Activated CD4-positive, alpha-beta memory T cell treated with anti-CD3 and anti-CD28 coated beads, Interleukin-2, amount 10 ng/mL, durations not matched to agents 7 days and 5 days (primary cell): Measurements from ENCODE around the gene FAM184A. TPM values are rescaled to one million over a fixed set of nuclear protein-coding genes. Genes with fewer than 3 reads are reported as not detected.

Source experiments
- CTCF ChIA-PET: fragments of 350-600 bp; sonication (Branson Sonifier 250); formaldehyde crosslinking; loops from one replicate; lab custom pipeline; 2021; ENCODE audit warnings: antibody characterized with exemption, inconsistent platforms; lab: Charles Lee
- POLR2A ChIA-PET: fragments of 350-600 bp; sonication (Branson Sonifier 250); formaldehyde crosslinking; loops from one replicate; lab custom pipeline; 2021; ENCODE audit warnings: antibody characterized with exemption; lab: Charles Lee
- DNase-seq: peaks from one replicate; pipeline ENCODE4 v3.0.0-alpha.2; 2020
- H3K27ac Mint-ChIP-seq: one replicate; pipeline ENCODE4 v1.8.0; 2021; ENCODE audit warnings: mild to moderate bottlenecking, mixed read lengths
- H3K27me3 Mint-ChIP-seq: one replicate; pipeline ENCODE4 v1.8.0; 2021; ENCODE audit warnings: mixed read lengths
- H3K36me3 Mint-ChIP-seq: one replicate; pipeline ENCODE4 v1.8.0; 2021; ENCODE audit warnings: low read depth, mixed read lengths
- H3K4me1 Mint-ChIP-seq: one replicate; pipeline ENCODE4 v1.8.0; 2021; ENCODE audit warnings: mixed read lengths
- H3K4me3 Mint-ChIP-seq: one replicate; pipeline ENCODE4 v1.8.0; 2021; ENCODE audit warnings: mild to moderate bottlenecking, mixed read lengths
- H3K9me3 Mint-ChIP-seq: one replicate; pipeline ENCODE4 v1.8.0; 2021; ENCODE audit warnings: mixed read lengths
- total RNA-seq, 2 experiments: library from RNA; stranded (reverse); gene quantifications; one replicate each; pipeline ENCODE4 v1.2.3, GENCODE V29; 2021

The FAM184A gene
- total RNA-seq, 2 experiments from 2014 or later: 5.4 to 5.9 TPM

- peaks cover 6% of the 10 kb centered on the region for H3K36me3 Mint-ChIP-seq
- peak overlapping the region; percentile 15 for H3K27ac Mint-ChIP-seq
- H3K4me3 Mint-ChIP-seq: peak overlapping the region; percentile 88
- POLR2A ChIA-PET: no interaction called here
- H3K9me3 Mint-ChIP-seq: peaks cover 17% of the 10 kb centered on the region
- no peak for DNase-seq
- peaks cover 10% of the 10 kb centered on the region for H3K27me3 Mint-ChIP-seq
- CTCF ChIA-PET: interaction anchor here (2.6 kb wide), 1 partner anchor 19 kb away, joined by 9 read pairs; no protein-coding TSS in a partner anchor
- peaks cover 33% of the 10 kb centered on the region for H3K4me1 Mint-ChIP-seq
These were observed 882 bp upstream of the FAM184A start for GRCh38 chr6:119079283-119079809.

DNA sequence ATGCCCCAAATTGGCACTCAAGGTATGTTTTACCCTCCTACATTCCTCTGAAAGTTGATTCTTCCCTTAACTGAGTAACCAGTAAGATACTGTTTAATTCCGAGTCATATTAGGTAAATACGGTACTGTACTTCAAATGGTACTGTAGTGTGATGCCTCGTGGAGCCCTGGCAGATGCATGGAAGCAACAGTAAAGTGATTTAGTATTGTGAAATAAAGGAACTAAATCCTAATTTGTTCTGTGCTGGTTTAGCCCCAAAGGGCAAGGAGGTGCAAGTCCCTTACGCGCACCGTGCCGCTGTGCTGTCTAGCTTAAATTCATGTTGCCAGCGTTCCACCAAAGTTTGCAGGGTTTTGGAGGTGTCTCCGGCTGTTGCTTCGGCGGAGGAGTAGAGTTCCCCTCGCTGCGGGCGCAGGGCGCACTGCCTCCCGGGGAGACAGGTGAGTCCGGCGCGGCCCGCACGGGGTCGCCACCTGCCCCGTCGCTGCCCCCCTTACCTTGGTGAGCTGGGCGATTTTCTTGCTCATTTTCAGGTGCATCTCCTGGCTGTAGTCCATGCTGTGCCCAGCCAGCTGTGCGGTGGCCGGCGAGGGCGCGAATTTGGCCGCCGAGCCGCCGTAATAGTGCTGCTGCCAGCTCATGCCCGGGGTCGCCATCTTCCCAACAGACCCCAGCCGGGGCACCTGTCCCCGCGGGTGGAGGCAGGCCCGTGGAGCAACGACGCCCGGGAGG lies 655 bp downstream of the FAM184A start:
- ChIA-PET CTCF (interaction anchor here (0.9 to 2.6 kb wide), 9 partner anchors 14 to 236 kb away, joined by 3 to 9 read pairs (median 4); no protein-coding TSS in a partner anchor), POLR2A (interaction anchor here (0.6 to 2.3 kb wide), 13 partner anchors 9 to 426 kb away, joined by 3 to 15 read pairs (median 3); partner anchors contain the start of genes ASF1A, CEP85L and MCM9)
- H3K9me3 Mint-ChIP-seq: peaks cover 6% of the 10 kb centered on the region

GRCh38 chr6:119077391-119077642 lies 1.1 kb downstream of the FAM184A start:
- Mint-ChIP-seq H3K27me3 (peaks cover 10% of the 10 kb centered on the region), H3K9me3 (peaks cover 4% of the 10 kb centered on the region), H3K27ac (peak overlapping the region; percentile 50), H3K4me3 (peak overlapping the region; percentile 70), H3K4me1 (peaks cover 41% of the 10 kb centered on the region), H3K36me3 (no peaks in the 10 kb centered on the region)
- CTCF ChIA-PET: interaction anchor here (1.0 to 2.6 kb wide), 6 partner anchors 13 to 186 kb away, joined by 3 to 9 read pairs (median 4); no protein-coding TSS in a partner anchor
- POLR2A ChIA-PET: interaction anchor here (0.6 to 2.3 kb wide), 9 partner anchors 9 to 368 kb away, joined by 3 to 15 read pairs (median 4); partner anchors contain the start of gene MCM9
- DNase-seq: no peak

More for the DNA sequence above, 655 bp downstream of the FAM184A start:
- Mint-ChIP-seq H3K4me1 (peaks cover 41% of the 10 kb centered on the region), H3K27me3 (peaks cover 10% of the 10 kb centered on the region), H3K4me3 (peak overlapping the region; percentile 70), H3K27ac (peak overlapping the region; percentile 50), H3K36me3 (no peaks in the 10 kb centered on the region)
- DNase-seq: peak; percentile 63

DNA sequence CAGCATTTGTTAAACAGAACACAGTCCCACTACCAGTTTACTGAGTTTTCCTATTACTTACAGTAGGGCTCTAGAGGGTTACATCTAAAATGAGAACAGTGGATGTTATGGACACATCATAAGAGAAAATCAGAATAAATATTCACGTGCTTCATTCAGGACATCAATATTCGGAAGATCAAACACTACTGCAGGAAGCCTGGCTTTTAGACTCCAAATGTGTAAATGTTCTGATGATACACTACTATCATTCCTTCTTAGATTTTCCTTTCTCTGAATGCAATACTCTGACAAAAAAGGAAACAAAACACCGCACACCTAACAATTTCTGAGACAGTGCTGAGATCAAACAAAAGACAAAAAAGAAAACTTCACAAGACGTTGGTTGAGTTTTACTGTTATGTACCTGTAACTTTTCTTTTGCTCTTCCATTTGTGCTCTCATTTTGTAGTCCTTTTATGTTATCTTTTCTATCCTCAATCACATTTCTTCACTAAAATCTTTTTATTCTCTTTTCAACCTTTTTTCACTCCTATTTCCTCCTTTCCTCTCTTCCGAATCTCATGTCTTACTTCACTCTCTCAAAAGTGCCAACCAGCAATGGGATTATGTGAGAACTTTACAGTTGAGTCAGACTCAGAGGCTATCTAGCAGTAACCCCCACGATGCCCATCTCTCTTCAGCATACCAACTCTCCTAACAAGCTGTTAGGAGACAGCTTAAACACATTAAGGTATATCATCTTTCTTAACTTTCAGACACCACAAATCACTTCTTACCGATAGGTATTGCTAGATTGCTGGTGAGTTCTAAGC lies 1.7 kb downstream of the FAM184A start:
- H3K9me3 Mint-ChIP-seq: no peaks in the 10 kb centered on the region
- H3K36me3 Mint-ChIP-seq: no peaks in the 10 kb centered on the region
- H3K27ac Mint-ChIP-seq: peak overlapping the region; percentile 50
- peaks cover 41% of the 10 kb centered on the region for H3K4me1 Mint-ChIP-seq
- peaks cover 10% of the 10 kb centered on the region for H3K27me3 Mint-ChIP-seq
- no peak for DNase-seq
- ChIA-PET CTCF (interaction anchor here (0.6 to 2.6 kb wide), 3 partner anchors 13 to 188 kb away, joined by 3 to 9 read pairs (median 3); no protein-coding TSS in a partner anchor), POLR2A (interaction anchor here (1.2 to 2.3 kb wide), 4 partner anchors 9 to 368 kb away, joined by 3 to 15 read pairs (median 11); no protein-coding TSS in a partner anchor)
- H3K4me3 Mint-ChIP-seq: peak overlapping the region; percentile 70

DNA sequence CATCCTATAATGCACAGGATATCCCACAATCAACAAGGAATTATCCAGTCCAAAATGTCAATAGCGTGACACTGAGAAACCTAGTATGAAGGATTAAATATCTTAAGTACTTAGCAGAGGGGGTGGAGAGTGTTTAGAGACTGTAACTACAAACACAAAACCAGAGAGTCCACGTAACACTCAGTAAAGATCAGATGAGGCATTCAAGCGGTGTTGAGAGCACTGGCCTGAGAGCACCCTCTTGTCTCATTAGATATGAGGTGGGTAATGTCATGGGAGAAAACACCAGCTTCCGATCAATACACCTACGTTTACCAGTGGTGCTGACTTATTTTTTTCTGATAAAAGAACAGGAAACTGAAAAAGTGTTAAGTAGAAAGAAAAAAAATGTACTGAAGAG lies 2.3 kb downstream of the FAM184A start:
- ChIA-PET POLR2A (no interaction called here), CTCF (interaction anchor here (0.6 kb wide), 1 partner anchor 188 kb away, joined by 3 read pairs; no protein-coding TSS in a partner anchor)
- peak overlapping the region; percentile 70 for H3K4me3 Mint-ChIP-seq
- H3K4me1 Mint-ChIP-seq: peaks cover 41% of the 10 kb centered on the region
- H3K27ac Mint-ChIP-seq: peak overlapping the region; percentile 50
- DNase-seq: no peak
- H3K27me3 Mint-ChIP-seq: peaks cover 10% of the 10 kb centered on the region
- H3K36me3 Mint-ChIP-seq: no peaks in the 10 kb centered on the region
- no peaks in the 10 kb centered on the region for H3K9me3 Mint-ChIP-seq

- peaks cover 41% of the 10 kb centered on the region for H3K4me1 Mint-ChIP-seq
- no peaks in the 10 kb centered on the region for H3K9me3 Mint-ChIP-seq
- no peak overlapping the region for H3K27ac Mint-ChIP-seq
- POLR2A ChIA-PET: no interaction called here
- CTCF ChIA-PET: no interaction called here
- peaks cover 9% of the 10 kb centered on the region for H3K27me3 Mint-ChIP-seq
- no peaks in the 10 kb centered on the region for H3K36me3 Mint-ChIP-seq
- no peak overlapping the region for H3K4me3 Mint-ChIP-seq
- no peak for DNase-seq
These were observed 3.1 kb downstream of the FAM184A start for GRCh38 chr6:119075200-119075981.

- Mint-ChIP-seq H3K9me3 (no peaks in the 10 kb centered on the region), H3K4me3 (no peak overlapping the region), H3K4me1 (peaks cover 32% of the 10 kb centered on the region), H3K36me3 (no peaks in the 10 kb centered on the region), H3K27me3 (peaks cover 2% of the 10 kb centered on the region), H3K27ac (no peak overlapping the region)
- POLR2A ChIA-PET: no interaction called here
- CTCF ChIA-PET: interaction anchor here (2.3 kb wide), 1 partner anchor 37 kb away, joined by 6 read pairs; no protein-coding TSS in a partner anchor
- no peak for DNase-seq
These were observed 5.0 kb downstream of the FAM184A start for GRCh38 chr6:119073307-119074051.

- Mint-ChIP-seq H3K27ac (no peak overlapping the region), H3K4me3 (no peak overlapping the region), H3K36me3 (no peaks in the 10 kb centered on the region), H3K9me3 (no peaks in the 10 kb centered on the region), H3K4me1 (peaks cover 19% of the 10 kb centered on the region), H3K27me3 (no peaks in the 10 kb centered on the region)
- ChIA-PET POLR2A (no interaction called here), CTCF (no interaction called here)
- no peak for DNase-seq
These were observed 6.9 kb downstream of the FAM184A start for GRCh38 chr6:119071576-119071975.

- Mint-ChIP-seq H3K36me3 (no peaks in the 10 kb centered on the region), H3K27ac (no peak overlapping the region), H3K27me3 (no peaks in the 10 kb centered on the region), H3K9me3 (no peaks in the 10 kb centered on the region), H3K4me3 (no peak overlapping the region), H3K4me1 (no peaks in the 10 kb centered on the region)
- DNase-seq: no peak
- CTCF ChIA-PET: no interaction called here
- POLR2A ChIA-PET: interaction anchor here (1.1 kb wide), 1 partner anchor 10 kb away, joined by 3 read pairs; no protein-coding TSS in a partner anchor
These were observed 11.4 kb downstream of the FAM184A start for GRCh38 chr6:119067091-119067490.

GRCh38 chr6:119066517-119066916 lies 11.9 kb downstream of the FAM184A start:
- H3K4me1 Mint-ChIP-seq: no peaks in the 10 kb centered on the region
- H3K9me3 Mint-ChIP-seq: no peaks in the 10 kb centered on the region
- H3K4me3 Mint-ChIP-seq: no peak overlapping the region
- POLR2A ChIA-PET: no interaction called here
- H3K27ac Mint-ChIP-seq: no peak overlapping the region
- CTCF ChIA-PET: no interaction called here
- no peak for DNase-seq
- no peaks in the 10 kb centered on the region for H3K27me3 Mint-ChIP-seq
- H3K36me3 Mint-ChIP-seq: no peaks in the 10 kb centered on the region

- no peaks in the 10 kb centered on the region for H3K27me3 Mint-ChIP-seq
- CTCF ChIA-PET: interaction anchor here (0.9 kb wide), 1 partner anchor 30 kb away, joined by 3 read pairs; no protein-coding TSS in a partner anchor
These were observed 12.5 kb downstream of the FAM184A start for GRCh38 chr6:119065955-119066354.

More at GRCh38 chr6:119065955-119066354, 12.5 kb downstream of the FAM184A start:
- no peaks in the 10 kb centered on the region for H3K9me3 Mint-ChIP-seq
- DNase-seq: no peak
- H3K27ac Mint-ChIP-seq: no peak overlapping the region
- POLR2A ChIA-PET: no interaction called here
- no peak overlapping the region for H3K4me3 Mint-ChIP-seq
- no peaks in the 10 kb centered on the region for H3K36me3 Mint-ChIP-seq
- H3K4me1 Mint-ChIP-seq: peaks cover under 1% of the 10 kb centered on the region
